H1 (cell line): Measurements from ENCODE around the gene RB1.

ENCODE experiments used
- CEBPB ChIP-seq: IDR thresholded peaks from 2 replicates; pipeline ENCODE4 v1.6.1; 2012; ENCODE audit warnings: low read depth, low read length
- EZH2 ChIP-seq: fragments of 200-600 bp; sonication (generic); IDR thresholded peaks from 2 replicates; pipeline ENCODE4 v1.7.1; 2012; ENCODE audit warnings: low read depth, mild to moderate bottlenecking, moderate library complexity, low read length, inconsistent platforms; ENCODE audit not compliant: severe bottlenecking
- POLR2A ChIP-seq, 2 experiments: IDR thresholded peaks; 1 replicate in 1 of 2; 2 replicates in 1 of 2; pipeline ENCODE4 v1.6.1; 2011; ENCODE audit warnings: low read depth in 2 of 2, low read length in 2 of 2, mild to moderate bottlenecking in 2 of 2; ENCODE audit errors: control extremely low read depth in 1 of 2
- POLR2AphosphoS5 ChIP-seq: IDR thresholded peaks from 2 replicates; pipeline ENCODE4 v1.6.1; 2011; ENCODE audit warnings: low read depth, low read length
- RFX5 ChIP-seq: IDR thresholded peaks from 2 replicates; pipeline ENCODE4 v1.6.1; 2011; ENCODE audit warnings: low read depth, low read length, improper control_type of control experiment, borderline replicate concordance
- TF ChIP-seq, protein P1 (sequence below), 3 experiments: IDR thresholded peaks; 1 replicate in 2 of 3; 2 replicates in 1 of 3; pipeline versions ENCODE4 v1.5.1 to v1.6.1; 2011; ENCODE audit warnings: low read length in 3 of 3, mild to moderate bottlenecking in 3 of 3, inconsistent platforms in 2 of 3, low read depth in 1 of 3, moderate library complexity in 1 of 3; ENCODE audit not compliant: insufficient read depth in 1 of 3; ENCODE audit errors: control extremely low read depth in 1 of 3

GRCh38 chr13:48318821-48319511 lies 15.4 kb downstream of the RB1 start:
- TF ChIP-seq EZH2 (no peak), RFX5 (no peak), CEBPB (no peak), POLR2A (IDR thresholded peaks at IDR 0.05; ENCODE audit: control extremely low read depth in 1 of 2, low read depth in 2 of 2, low read length in 2 of 2) (no peak), POLR2AphosphoS5 (no peak)
- TF ChIP-seq, protein P1, sequence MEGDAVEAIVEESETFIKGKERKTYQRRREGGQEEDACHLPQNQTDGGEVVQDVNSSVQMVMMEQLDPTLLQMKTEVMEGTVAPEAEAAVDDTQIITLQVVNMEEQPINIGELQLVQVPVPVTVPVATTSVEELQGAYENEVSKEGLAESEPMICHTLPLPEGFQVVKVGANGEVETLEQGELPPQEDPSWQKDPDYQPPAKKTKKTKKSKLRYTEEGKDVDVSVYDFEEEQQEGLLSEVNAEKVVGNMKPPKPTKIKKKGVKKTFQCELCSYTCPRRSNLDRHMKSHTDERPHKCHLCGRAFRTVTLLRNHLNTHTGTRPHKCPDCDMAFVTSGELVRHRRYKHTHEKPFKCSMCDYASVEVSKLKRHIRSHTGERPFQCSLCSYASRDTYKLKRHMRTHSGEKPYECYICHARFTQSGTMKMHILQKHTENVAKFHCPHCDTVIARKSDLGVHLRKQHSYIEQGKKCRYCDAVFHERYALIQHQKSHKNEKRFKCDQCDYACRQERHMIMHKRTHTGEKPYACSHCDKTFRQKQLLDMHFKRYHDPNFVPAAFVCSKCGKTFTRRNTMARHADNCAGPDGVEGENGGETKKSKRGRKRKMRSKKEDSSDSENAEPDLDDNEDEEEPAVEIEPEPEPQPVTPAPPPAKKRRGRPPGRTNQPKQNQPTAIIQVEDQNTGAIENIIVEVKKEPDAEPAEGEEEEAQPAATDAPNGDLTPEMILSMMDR (IDR thresholded peaks at IDR 0.05; ENCODE audit: control extremely low read depth in 1 of 3, insufficient read depth in 1 of 3, low read depth in 1 of 3, low read length in 3 of 3): no peak
